Sigmoid colon (tissue), 7 donors: ENCODE data around the gene TEX48. TPM values are rescaled to one million over a fixed set of nuclear protein-coding genes. Genes with fewer than 3 reads are reported as not detected.

Source experiments
- DNase-seq: peaks from one replicate; pipeline ENCODE4 v3.0.0-alpha.2; 2019
- H3K27ac ChIP-seq, 4 donors: fragments of 200-600 bp; sonication (generic); one replicate each; pipeline ENCODE4 v1.5.1; 2016 to 2019; ENCODE audit warnings: mild to moderate bottlenecking in 1 of 4
- H3K27me3 ChIP-seq, 3 donors: fragments of 200-600 bp; sonication (generic); one replicate each; pipeline ENCODE4 v1.5.1; 2019; ENCODE audit warnings: mild to moderate bottlenecking in 1 of 3
- H3K36me3 ChIP-seq, 4 donors: fragments of 200-600 bp; sonication (generic); one replicate each; pipeline ENCODE4 v1.5.1; 2016 to 2019
- H3K4me1 ChIP-seq, 4 donors: fragments of 200-600 bp; sonication (generic); one replicate each; pipeline ENCODE4 v1.5.1; 2017 to 2019
- H3K4me3 ChIP-seq, 4 donors: fragments of 200-600 bp; sonication (generic); one replicate each; pipeline ENCODE4 v1.5.1; 2017 to 2019; ENCODE audit warnings: mild to moderate bottlenecking in 2 of 4, moderate library complexity in 1 of 4
- H3K9me3 ChIP-seq, 4 donors: fragments of 200-600 bp in 3 of 4; sonication (generic) in 3 of 4; one replicate each; pipeline versions ENCODE4 v1.5.1 to v1.6.1; 2013 to 2019
- CTCF ChIP-seq, 4 experiments: fragments of 450-650 bp in 3 of 4; fragments of 200-600 bp in 1 of 4; IDR thresholded peaks; one replicate each; pipeline ENCODE4 v1.5.1; 2016 to 2019; ENCODE audit warnings: antibody characterized with exemption in 4 of 4, mild to moderate bottlenecking in 3 of 4, moderate library complexity in 2 of 4
- EP300 ChIP-seq, 4 donors: sonication (generic); formaldehyde crosslinking; IDR thresholded peaks; one replicate each; pipeline ENCODE4 v1.6.1; 2017; ENCODE audit warnings: antibody characterized with exemption in 4 of 4
- POLR2A ChIP-seq, 2 donors: fragments of 450-650 bp; IDR thresholded peaks; one replicate each; pipeline ENCODE4 v1.6.1; 2016; ENCODE audit warnings: antibody characterized with exemption in 2 of 2, mild to moderate bottlenecking in 2 of 2, moderate library complexity in 2 of 2
- POLR2AphosphoS5 ChIP-seq, 4 donors: sonication (generic); formaldehyde crosslinking; IDR thresholded peaks; one replicate each; pipeline ENCODE4 v1.6.1; 2017; ENCODE audit warnings: antibody characterized with exemption in 4 of 4
- WGBS, 2 donors: extraction: QIAGEN DNeasy Blood & Tissue Kit; methylation state at CpG; one replicate each; pipeline ENCODE4 v1.1.7; 2013; 5-methylcytosine and 5-hydroxymethylcytosine counted together
- intact Hi-C: fragments of 100-400 bp; cut with DNase I; formaldehyde crosslinking; loops from one replicate; pipeline ENCODE4 v1.15.1; 2023
- polyA plus RNA-seq, 3 donors: library from polyadenylated mRNA; stranded (reverse); fragments of 200-250 nt; gene quantifications; one replicate each; pipeline ENCODE4 v1.2.3, GENCODE V29; 2013
- total RNA-seq, 4 donors: library from RNA; depleted of rRNA; stranded (reverse); fragments of >200 nt; gene quantifications; one replicate each; pipeline ENCODE4 v1.1.0, GENCODE V29; 2016
- donor health status: healthy with polysubstance abuse.
- donor health status: Bipolar disorder and iron deficiency.
- donor health status: healthy.

The TEX48 gene
- total and polyA plus RNA-seq, 7 donors: not detected

- 75 to 90% methylated on average over 1 of the region's 1 CpG for WGBS, 2 donors
- Histone ChIP-seq H3K27me3 (no peaks in the 10 kb centered on the region), H3K4me3 (no peak overlapping the region), H3K9me3 (no peaks in the 10 kb centered on the region), H3K4me1 (no peaks in the 10 kb centered on the region), H3K36me3 (no peaks in the 10 kb centered on the region), H3K27ac (no peak overlapping the region)
- intact Hi-C loops: no loop called here
- DNase-seq: no peak
- TF ChIP-seq POLR2AphosphoS5 (IDR thresholded peaks at IDR 0.05): no peak
- no peak for TF ChIP-seq POLR2A (IDR thresholded peaks at IDR 0.05)
- TF ChIP-seq EP300 (IDR thresholded peaks at IDR 0.05): no peak
- no peak for TF ChIP-seq CTCF (IDR thresholded peaks at IDR 0.05)
Measured at GRCh38 chr9:114709636-114710035, 27.6 kb upstream of the TEX48 start.

- intact Hi-C loops: no loop called here
- no peaks in the 10 kb centered on the region for H3K9me3 ChIP-seq
- no peaks in the 10 kb centered on the region for H3K4me1 ChIP-seq
- no peak for TF ChIP-seq POLR2AphosphoS5 (IDR thresholded peaks at IDR 0.05)
- TF ChIP-seq EP300 (IDR thresholded peaks at IDR 0.05): no peak
- no peak for TF ChIP-seq CTCF (IDR thresholded peaks at IDR 0.05)
- TF ChIP-seq POLR2A (IDR thresholded peaks at IDR 0.05): no peak
- H3K4me3 ChIP-seq: no peak overlapping the region
- no peak overlapping the region for H3K27ac ChIP-seq
- 86 to 92% methylated on average over 2 of the region's 2 CpGs for WGBS, 2 donors
- H3K27me3 ChIP-seq: no peaks in the 10 kb centered on the region
- no peaks in the 10 kb centered on the region for H3K36me3 ChIP-seq
- no peak for DNase-seq
Measured at GRCh38 chr9:114706711-114707110, 24.7 kb upstream of the TEX48 start.

- intact Hi-C loops: no loop called here
- TF ChIP-seq EP300 (IDR thresholded peaks at IDR 0.05): no peak
- no peak for TF ChIP-seq POLR2AphosphoS5 (IDR thresholded peaks at IDR 0.05)
- no peak for TF ChIP-seq CTCF (IDR thresholded peaks at IDR 0.05)
- TF ChIP-seq POLR2A (IDR thresholded peaks at IDR 0.05): no peak
Measured at GRCh38 chr9:114701988-114702387, 20.0 kb upstream of the TEX48 start.

GRCh38 chr9:114697951-114698351 lies 16.0 kb upstream of the TEX48 start:
- intact Hi-C loops: no loop called here
- no peak for DNase-seq
- WGBS, 2 donors: 87 to 90% methylated on average over 4 of the region's 4 CpGs
- Histone ChIP-seq H3K27ac (no peak overlapping the region), H3K4me1 (no peaks in the 10 kb centered on the region), H3K9me3 (no peaks in the 10 kb centered on the region), H3K4me3 (no peak overlapping the region), H3K27me3 (no peaks in the 10 kb centered on the region), H3K36me3 (no peaks in the 10 kb centered on the region)
- TF ChIP-seq CTCF (IDR thresholded peaks at IDR 0.05): no peak
- TF ChIP-seq POLR2AphosphoS5 (IDR thresholded peaks at IDR 0.05): no peak

More at GRCh38 chr9:114701988-114702387, 20.0 kb upstream of the TEX48 start:
- no peaks in the 10 kb centered on the region for H3K9me3 ChIP-seq
- no peak overlapping the region for H3K27ac ChIP-seq
- no peak overlapping the region for H3K4me3 ChIP-seq
- DNase-seq: no peak
- no peaks in the 10 kb centered on the region for H3K36me3 ChIP-seq
- H3K27me3 ChIP-seq: no peaks in the 10 kb centered on the region
- H3K4me1 ChIP-seq: no peaks in the 10 kb centered on the region

- no peaks in the 10 kb centered on the region for H3K36me3 ChIP-seq
- H3K27me3 ChIP-seq: no peaks in the 10 kb centered on the region
- no peak overlapping the region for H3K4me3 ChIP-seq
- no peaks in the 10 kb centered on the region for H3K4me1 ChIP-seq
- H3K27ac ChIP-seq: no peak overlapping the region
- no peak for DNase-seq
- 69 to 84% methylated on average over 7 of the region's 7 CpGs for WGBS, 2 donors
- H3K9me3 ChIP-seq: no peaks in the 10 kb centered on the region
- no peak for TF ChIP-seq POLR2AphosphoS5 (IDR thresholded peaks at IDR 0.05)
- no peak for TF ChIP-seq EP300 (IDR thresholded peaks at IDR 0.05)
- no peak for TF ChIP-seq POLR2A (IDR thresholded peaks at IDR 0.05)
- no peak for TF ChIP-seq CTCF (IDR thresholded peaks at IDR 0.05)
- intact Hi-C loops: no loop called here
Measured at GRCh38 chr9:114696814-114697544, 15.0 kb upstream of the TEX48 start.
